GM12872 (cell line): ENCODE measurements around the gene CHD9.

Experiments used
- TF ChIP-seq, protein P1 (sequence below): IDR thresholded peaks from 3 replicates; pipeline ENCODE4 v1.5.1; 2011; ENCODE audit warnings: low read depth, mild to moderate bottlenecking, low read length, moderate library complexity; ENCODE audit not compliant: insufficient read depth

The CHD9 gene

GRCh38 chr16:53219795-53220454, 165.1 kb downstream of the CHD9 start:
- TF ChIP-seq, protein P1, sequence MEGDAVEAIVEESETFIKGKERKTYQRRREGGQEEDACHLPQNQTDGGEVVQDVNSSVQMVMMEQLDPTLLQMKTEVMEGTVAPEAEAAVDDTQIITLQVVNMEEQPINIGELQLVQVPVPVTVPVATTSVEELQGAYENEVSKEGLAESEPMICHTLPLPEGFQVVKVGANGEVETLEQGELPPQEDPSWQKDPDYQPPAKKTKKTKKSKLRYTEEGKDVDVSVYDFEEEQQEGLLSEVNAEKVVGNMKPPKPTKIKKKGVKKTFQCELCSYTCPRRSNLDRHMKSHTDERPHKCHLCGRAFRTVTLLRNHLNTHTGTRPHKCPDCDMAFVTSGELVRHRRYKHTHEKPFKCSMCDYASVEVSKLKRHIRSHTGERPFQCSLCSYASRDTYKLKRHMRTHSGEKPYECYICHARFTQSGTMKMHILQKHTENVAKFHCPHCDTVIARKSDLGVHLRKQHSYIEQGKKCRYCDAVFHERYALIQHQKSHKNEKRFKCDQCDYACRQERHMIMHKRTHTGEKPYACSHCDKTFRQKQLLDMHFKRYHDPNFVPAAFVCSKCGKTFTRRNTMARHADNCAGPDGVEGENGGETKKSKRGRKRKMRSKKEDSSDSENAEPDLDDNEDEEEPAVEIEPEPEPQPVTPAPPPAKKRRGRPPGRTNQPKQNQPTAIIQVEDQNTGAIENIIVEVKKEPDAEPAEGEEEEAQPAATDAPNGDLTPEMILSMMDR: no peak

DNA sequence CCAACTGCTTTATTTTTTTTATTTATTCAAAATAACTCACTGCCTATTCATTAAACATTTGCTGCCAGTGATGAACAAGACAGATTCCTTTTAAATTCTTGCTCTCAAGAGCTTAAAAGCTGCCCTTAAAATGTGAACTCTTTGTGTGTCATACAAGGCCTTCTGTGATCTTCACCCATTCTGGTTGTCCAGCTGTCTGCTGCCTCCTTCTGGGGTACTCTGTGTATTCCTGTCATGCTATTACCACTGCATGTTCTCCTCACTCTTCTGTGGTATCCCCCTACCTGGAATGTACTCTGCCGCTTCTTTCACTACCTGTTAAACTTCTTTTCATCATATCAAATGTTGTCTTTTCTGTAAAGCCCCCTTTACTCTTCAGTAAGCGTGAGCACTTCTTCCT, 165.8 kb downstream of the CHD9 start:
- TF ChIP-seq, protein P1: peak; percentile 40; the same call in 2 of the 3 replicates

- TF ChIP-seq, protein P1: no peak
Observed at GRCh38 chr16:53224951-53225533, 170.3 kb downstream of the CHD9 start.

GRCh38 chr16:53232826-53233529, 178.2 kb downstream of the CHD9 start:
- TF ChIP-seq, protein P1: no peak

GRCh38 chr16:53234836-53235235, 180.0 kb downstream of the CHD9 start:
- TF ChIP-seq, protein P1: no peak

GRCh38 chr16:53235851-53236250, 181.1 kb downstream of the CHD9 start:
- TF ChIP-seq, protein P1: no peak

DNA sequence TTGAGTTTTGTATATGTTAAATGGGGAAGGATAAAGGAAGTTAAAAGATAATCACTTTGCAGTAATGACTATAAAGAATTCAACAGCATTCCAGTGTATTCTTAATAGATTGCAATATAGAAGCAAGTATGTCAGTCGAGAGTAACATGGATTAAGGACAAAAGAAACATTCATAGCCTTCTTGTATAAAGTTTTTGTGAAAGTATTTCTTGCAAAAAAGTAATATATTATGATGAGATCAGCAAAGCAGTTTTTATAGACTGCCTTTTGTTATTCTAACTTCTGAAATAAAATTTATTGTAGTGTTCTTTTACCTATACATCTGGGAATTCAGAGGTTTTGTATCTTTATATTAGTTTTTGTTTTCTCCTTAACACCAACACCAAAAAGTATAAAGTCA, 194.5 kb downstream of the CHD9 start:
- TF ChIP-seq, protein P1: no peak
